GM12878 (cell line): Measurements from ENCODE around the gene G3BP1. TPM values are rescaled to one million over a fixed set of nuclear protein-coding genes. Genes with fewer than 3 reads are reported as not detected.

Experiments used
- ATF3 ChIP-seq: IDR thresholded peaks from 2 replicates; pipeline ENCODE4 v1.6.1; 2011; ENCODE audit warnings: low read depth, mild to moderate bottlenecking, low read length, moderate library complexity, borderline replicate concordance; ENCODE audit errors: extremely low read depth
- BCL3 ChIP-seq: IDR thresholded peaks from 2 replicates; pipeline ENCODE4 v1.6.1; 2011; ENCODE audit warnings: borderline replicate concordance, low read depth, mild to moderate bottlenecking, moderate library complexity, low read length; ENCODE audit not compliant: insufficient read depth, poor library complexity, severe bottlenecking
- CEBPB ChIP-seq, 2 experiments: fragments of 150-350 bp in 1 of 2; IDR thresholded peaks; 2 replicates each; pipeline ENCODE4 v1.6.1; 2012 to 2014; ENCODE audit warnings: low read depth in 2 of 2, low read length in 2 of 2, borderline replicate concordance in 1 of 2, inconsistent platforms in 1 of 2
- CHD4 ChIP-seq: fragments of 200-600 bp; sonication (generic); IDR thresholded peaks from 2 replicates; pipeline ENCODE4 v1.6.1; 2016; ENCODE audit warnings: mild to moderate bottlenecking
- DPF2 ChIP-seq: fragments of 450-650 bp; IDR thresholded peaks from 2 replicates; pipeline ENCODE4 v1.6.1; 2017; ENCODE audit warnings: mild to moderate bottlenecking
- ELK1 ChIP-seq: IDR thresholded peaks from 2 replicates; pipeline ENCODE4 v1.6.1; 2012; ENCODE audit warnings: low read depth, low read length, improper control_type of control experiment
- EZH2 ChIP-seq: IDR thresholded peaks from 2 replicates; pipeline ENCODE4 v1.6.1; 2012; ENCODE audit warnings: low read depth, mild to moderate bottlenecking, control low read depth, inconsistent platforms, low read length, borderline replicate concordance; ENCODE audit not compliant: control insufficient read depth
- GATAD2B ChIP-seq: fragments of 450-650 bp; conservative IDR thresholded peaks from 2 replicates; pipeline ENCODE4 v1.6.1; 2017; ENCODE audit warnings: low read depth, mild to moderate bottlenecking, moderate library complexity
- HCFC1 ChIP-seq: fragments of 150-350 bp; IDR thresholded peaks from 2 replicates; pipeline ENCODE4 v1.6.1; 2014; ENCODE audit warnings: low read length
- KAT2A ChIP-seq: conservative IDR thresholded peaks from 2 replicates; pipeline ENCODE4 v1.6.1; 2011; ENCODE audit warnings: low read depth, low read length; ENCODE audit not compliant: control insufficient read depth
- MLLT1 ChIP-seq: fragments of 450-650 bp; IDR thresholded peaks from 2 replicates; pipeline ENCODE4 v1.6.1; 2016; ENCODE audit warnings: mild to moderate bottlenecking
- NFIC ChIP-seq: IDR thresholded peaks from 2 replicates; pipeline ENCODE4 v1.6.1; 2012; ENCODE audit warnings: low read depth, mild to moderate bottlenecking, inconsistent platforms, low read length, moderate library complexity
- NFYA ChIP-seq: IDR thresholded peaks from 2 replicates; pipeline ENCODE4 v1.6.1; 2011; ENCODE audit warnings: low read depth, mild to moderate bottlenecking, low read length, improper control_type of control experiment, borderline replicate concordance
- NKRF ChIP-seq: fragments of 450-650 bp; conservative IDR thresholded peaks from 2 replicates; pipeline ENCODE4 v1.6.1; 2017; ENCODE audit warnings: mild to moderate bottlenecking, moderate library complexity
- PAX5 ChIP-seq: IDR thresholded peaks from 2 replicates; pipeline ENCODE4 v1.6.1; 2011; ENCODE audit warnings: low read depth, low read length, borderline replicate concordance
- PBX3 ChIP-seq: IDR thresholded peaks from 2 replicates; pipeline ENCODE4 v1.6.1; 2011; ENCODE audit warnings: mild to moderate bottlenecking, low read depth, low read length, moderate library complexity; ENCODE audit not compliant: insufficient replicate concordance
- POLR2AphosphoS5 ChIP-seq: IDR thresholded peaks from 2 replicates; pipeline ENCODE4 v1.6.1; 2011; ENCODE audit warnings: mild to moderate bottlenecking, low read length, inconsistent platforms
- RUNX3 ChIP-seq: IDR thresholded peaks from 2 replicates; pipeline ENCODE4 v1.6.1; 2012; ENCODE audit warnings: low read length, inconsistent platforms
- SPI1 ChIP-seq: IDR thresholded peaks from 2 replicates; pipeline ENCODE4 v1.6.1; 2011; ENCODE audit warnings: low read depth, mild to moderate bottlenecking, low read length, moderate library complexity, borderline replicate concordance; ENCODE audit not compliant: insufficient read depth
- ZNF622 ChIP-seq: fragments of 450-650 bp; IDR thresholded peaks from 2 replicates; pipeline ENCODE4 v1.6.1; 2017; ENCODE audit warnings: mild to moderate bottlenecking, inconsistent platforms
- ZZZ3 ChIP-seq: IDR thresholded peaks from 2 replicates; pipeline ENCODE4 v1.6.1; 2011; ENCODE audit warnings: low read depth; ENCODE audit not compliant: control insufficient read depth, insufficient read length
- polyA plus RNA-seq, 11 experiments: library from polyadenylated mRNA; depleted of rRNA in 4 of 11; unstranded in 6 of 11; stranded (reverse) in 5 of 11; fragments of >200 nt; fragmentation: Nextera tagmentation in 4 of 11; fragmentation: Illumina TruSeq in 1 of 11; extraction: Ambion mirVana in 4 of 11; extraction: Trizol in 1 of 11; gene quantifications; 1 replicate in 1 of 11; 2 replicates in 10 of 11; pipeline versions ENCODE4 v1.2.1 to v1.2.3, GENCODE V29; 2011 to 2016; ENCODE audit warnings: inconsistent platforms in 2 of 11, missing spikeins in 2 of 11, low read depth in 1 of 11
- total RNA-seq, 4 experiments: library from RNA; depleted of rRNA in 3 of 4; stranded (reverse); fragments of >200 nt in 3 of 4; fragmentation: Illumina TruSeq in 1 of 4; extraction: Trizol in 1 of 4; gene quantifications; 2 replicates each; pipeline versions ENCODE4 v1.2.1 to v1.2.3, GENCODE V29; 2013 to 2021

Gene G3BP1
- total and polyA plus RNA-seq, 10 of the 15 experiments (the other 5 are each of a cell fraction or from before 2014, with no cell fraction given) = 49.7 to 438 (median 148) TPM

GRCh38 chr5:151771259-151772028 lies at the start of gene G3BP1 (continued):
- TF ChIP-seq PAX5 = peak; percentile 58; the same call in 1 of the 2 replicates
- no peak; the same call in 1 of the 2 replicates for TF ChIP-seq MLLT1
- peak; percentile 100 for TF ChIP-seq DPF2
- peak; percentile 24 for TF ChIP-seq BCL3
- peak; percentile 96 for TF ChIP-seq NFYA
- peak; percentile 51 for TF ChIP-seq GATAD2B
- no peak for TF ChIP-seq NFIC
- no peak for TF ChIP-seq EZH2
- TF ChIP-seq ELK1 = peak; percentile 54; the same call in 1 of the 2 replicates
- TF ChIP-seq CHD4 = 0 out of 2 replicates have a peak, but pooled peaks have one; percentile 47
- peak; percentile 29; the same call in 1 of the 2 replicates for TF ChIP-seq HCFC1
- peak in 1 of 2 experiments; percentile 65; a peak in 1 of 4 replicates for TF ChIP-seq CEBPB (IDR thresholded peaks at IDR 0.05; ENCODE audit: borderline replicate concordance in 1 of 2, low read depth in 2 of 2, low read length in 2 of 2)
- TF ChIP-seq ZNF622 = peak; percentile 89
- TF ChIP-seq RUNX3 = peak; percentile 84
- peak; percentile 31; the same call in 1 of the 2 replicates for TF ChIP-seq NKRF
- TF ChIP-seq SPI1 = peak; percentile 59
- no peak for TF ChIP-seq ZZZ3
- TF ChIP-seq POLR2AphosphoS5 = peak; percentile 99
- peak; percentile 97 for TF ChIP-seq PBX3
- no peak for TF ChIP-seq ATF3
- no peak for TF ChIP-seq KAT2A
